Psoas muscle (tissue), 8 donors: Measurements from ENCODE around the gene OR8B4. TPM values are rescaled to one million over a fixed set of nuclear protein-coding genes. Genes with fewer than 3 reads are reported as not detected.

Experiments used
- ATAC-seq, 4 donors: fragments of 200-7000 bp; cut with Tn5 transposase; one replicate each; pipeline ENCODE4 v1.9.1; 2020; ENCODE audit warnings: moderate library complexity in 3 of 4, mild to moderate bottlenecking in 2 of 4
- DNase-seq, 2 donors: peaks; one replicate each; pipeline ENCODE4 v3.0.0-alpha.2; 2020
- H3K27ac ChIP-seq: fragments of 200-600 bp; one replicate; pipeline ENCODE4 v1.8.0; 2022
- H3K27me3 ChIP-seq, 3 donors: fragments of 200-600 bp in 1 of 3; one replicate each; pipeline versions ENCODE4 v1.6.1 to v1.8.0; 2013 to 2022; ENCODE audit warnings: low read length in 2 of 3, mild to moderate bottlenecking in 2 of 3, moderate library complexity in 1 of 3; ENCODE audit not compliant: insufficient read depth in 3 of 3
- H3K36me3 ChIP-seq, 2 donors: fragments of 200-600 bp in 1 of 2; one replicate each; pipeline versions ENCODE4 v1.6.1 to v1.8.0; 2013 to 2022; ENCODE audit warnings: low read depth in 1 of 2, mild to moderate bottlenecking in 1 of 2, moderate library complexity in 1 of 2; ENCODE audit not compliant: insufficient read depth in 1 of 2
- H3K4me1 ChIP-seq: fragments of 200-600 bp; one replicate; pipeline ENCODE4 v1.8.0; 2022
- H3K4me3 ChIP-seq: fragments of 200-600 bp; one replicate; pipeline ENCODE4 v1.8.0; 2022; ENCODE audit warnings: mild to moderate bottlenecking
- H3K9me3 ChIP-seq: fragments of 200-600 bp; one replicate; pipeline ENCODE4 v1.8.0; 2022
- CTCF ChIP-seq: fragments of 200-600 bp; IDR thresholded peaks from one replicate; pipeline ENCODE4 v1.8.0; 2022; ENCODE audit warnings: antibody characterized with exemption
- WGBS, 3 donors: extraction: QIAGEN DNeasy Blood & Tissue Kit; methylation state at CpG; one replicate each; pipeline versions ENCODE4 v1.1.6 to v1.1.7; 2013; 5-methylcytosine and 5-hydroxymethylcytosine counted together
- intact Hi-C, 2 donors: fragments of 100-400 bp; cut with DNase I; formaldehyde crosslinking; loops; one replicate each; pipeline versions ENCODE4 v1.11.0 to v1.14.2; 2022
- long read RNA-seq, 2 donors: library from polyadenylated mRNA; unstranded; transcript quantifications; one replicate each; pipeline ENCODE4 v2.0.0, GENCODE V29; 2021
- polyA plus RNA-seq, 3 donors: library from polyadenylated mRNA; stranded (reverse); fragments of 200-250 nt; gene quantifications; one replicate each; pipeline ENCODE4 v1.2.3, GENCODE V29; 2013
- total RNA-seq, 4 donors: library from RNA; stranded (reverse); fragmentation: NEBNext Ultra II Directional in 2 of 4; extraction: Animal tissue kit (Norgen Biotek cat#: 25700) in 2 of 4; gene quantifications; one replicate each; pipeline versions ENCODE4 v1.2.1 to v1.2.4, GENCODE V29; 2021 to 2023
- donor health status: healthy with polysubstance abuse.
- donor health status: DM: no; HTN: no; CAD: no; lungs with moderate emphysema.
- donor health status: Bipolar disorder and iron deficiency.
- donor health status: healthy.
- donor health status: DM: yes; HTN: yes; CAD: no.
- donor health status: DM: no; HTN: no; CAD: no.
- donor health status: DM: no; HTN: no; CAD: no.
- donor health status: DM: yes; HTN: yes; CAD: no.

OR8B4 gene
- total RNA-seq (not detected), polyA plus RNA-seq (not detected)
- long read RNA-seq, donor 1: 0 reads
- long read RNA-seq, donor 2: 0 reads

- no peak within 1 kb of the TSS for H3K4me3 ChIP-seq
- intact Hi-C loops: no loop called here
- H3K27me3 ChIP-seq: peaks cover 0 to 4% (median 0%) of the 10 kb centered on the region in 3 donors
- no peaks in the 10 kb centered on the region for H3K4me1 ChIP-seq
- no peaks in the 10 kb centered on the region for H3K36me3 ChIP-seq
- ATAC-seq: no peak
- no peak for DNase-seq
- no peaks in the 10 kb centered on the region for H3K9me3 ChIP-seq
- no peak for TF ChIP-seq CTCF
- no peak within 1 kb of the TSS for H3K27ac ChIP-seq
- 87 to 93% (median 89%) methylated on average over 2 of the region's 2 CpGs for WGBS, 3 donors
Measured at GRCh38 chr11:124424384-124424921, at the start of gene OR8B4. Gene OR8B4, minus strand, starts transcription at chr11:124424871. Its CDS starts 0 bp downstream, at chr11:124424871.

GRCh38 chr11:124474079-124474478 is 49.4 kb upstream of the OR8B4 start:
- intact Hi-C loops: no loop called here
- H3K36me3 ChIP-seq: no peaks in the 10 kb centered on the region
- no peaks in the 10 kb centered on the region for H3K27me3 ChIP-seq
- TF ChIP-seq CTCF: no peak
- H3K4me3 ChIP-seq: no peak overlapping the region
- 66 to 72% (median 67%) methylated on average over 1 of the region's 1 CpG for WGBS, 3 donors
- ATAC-seq: no peak
- no peak overlapping the region for H3K27ac ChIP-seq
- H3K9me3 ChIP-seq: no peaks in the 10 kb centered on the region
- H3K4me1 ChIP-seq: no peaks in the 10 kb centered on the region
- DNase-seq: no peak

GRCh38 chr11:124473476-124473875 is 48.8 kb upstream of the OR8B4 start:
- intact Hi-C loops: no loop called here
- Histone ChIP-seq H3K27ac (no peak overlapping the region), H3K4me1 (no peaks in the 10 kb centered on the region), H3K4me3 (no peak overlapping the region), H3K27me3 (no peaks in the 10 kb centered on the region), H3K9me3 (no peaks in the 10 kb centered on the region), H3K36me3 (no peaks in the 10 kb centered on the region)
- no peak for ATAC-seq
- 67 to 80% (median 74%) methylated on average over 1 of the region's 1 CpG for WGBS, 3 donors
- no peak for TF ChIP-seq CTCF
- no peak for DNase-seq

- no peaks in the 10 kb centered on the region for H3K36me3 ChIP-seq
- no peaks in the 10 kb centered on the region for H3K4me1 ChIP-seq
- ATAC-seq (no peak), DNase-seq (no peak)
- H3K27me3 ChIP-seq: no peaks in the 10 kb centered on the region
- H3K9me3 ChIP-seq: no peaks in the 10 kb centered on the region
- H3K27ac ChIP-seq: no peak overlapping the region
- WGBS, 3 donors: 43 to 55% (median 53%) methylated on average over 11 of the region's 11 CpGs
- no peak for TF ChIP-seq CTCF
- intact Hi-C loops: no loop called here
- no peak overlapping the region for H3K4me3 ChIP-seq
Measured at GRCh38 chr11:124470561-124471227, 46.0 kb upstream of the OR8B4 start.
